Suppressor macrophage treated with lipopolysaccharide for 1 hour (primary cell): ENCODE measurements around the gene FIS1.
A peak's percentile ranks its signal among the peaks of the same experiment; 100 is the strongest.
"Not testable (repeated sequence)": the region's sequence is repeated elsewhere in the genome, so short reads cannot be mapped to it uniquely, and the experiment has no call there.

Source experiments
- DNase-seq, 3 donors: peaks; one replicate each; pipeline ENCODE4 v3.0.0-alpha.2; 2020 to 2022

Gene FIS1

DNA sequence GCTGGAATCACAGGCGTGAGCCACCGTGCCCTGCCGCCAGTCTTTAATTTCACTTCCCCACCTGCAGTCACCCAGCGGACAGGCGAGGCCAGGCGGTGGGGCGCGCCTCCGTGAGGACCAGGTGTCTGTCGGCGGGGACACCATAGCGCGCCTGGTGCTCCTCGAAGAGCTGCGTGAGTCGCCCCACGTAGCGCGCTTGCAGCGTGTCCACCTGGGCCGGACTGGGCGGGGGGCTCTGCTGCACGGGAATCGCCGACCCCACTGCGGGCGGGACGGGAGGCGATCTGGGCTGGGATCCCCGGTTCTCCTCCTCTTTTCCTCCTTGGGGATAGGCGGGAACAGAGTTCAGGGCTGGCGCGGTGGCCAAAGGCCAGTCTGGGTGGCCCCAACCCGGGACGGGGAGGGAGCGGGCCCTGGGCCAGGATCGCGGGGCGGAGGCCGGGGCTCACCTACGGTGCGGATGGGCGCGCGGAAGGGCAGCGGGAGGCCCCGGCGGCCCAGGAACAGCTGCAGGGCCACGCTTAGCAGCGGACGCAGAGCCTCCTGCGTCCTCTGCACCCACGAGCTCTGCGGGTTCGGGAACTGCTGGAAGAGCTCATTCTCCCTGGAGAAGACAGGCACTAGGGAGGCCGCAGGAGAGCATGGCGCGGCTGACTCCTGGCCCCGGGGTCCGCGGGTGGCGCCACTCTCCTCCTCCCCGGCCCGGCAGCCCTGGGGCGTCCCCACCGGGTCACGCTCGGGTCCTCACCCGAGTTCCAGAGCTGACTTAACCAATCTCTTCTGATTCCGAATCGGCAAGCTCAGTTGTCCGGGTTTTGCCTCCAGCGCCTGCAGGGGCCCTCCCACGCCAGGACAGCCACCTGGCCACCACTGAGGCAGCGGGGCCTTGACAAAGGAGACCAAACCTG, 42.9 kb downstream of the FIS1 start:
- DNase-seq = no peak

DNA sequence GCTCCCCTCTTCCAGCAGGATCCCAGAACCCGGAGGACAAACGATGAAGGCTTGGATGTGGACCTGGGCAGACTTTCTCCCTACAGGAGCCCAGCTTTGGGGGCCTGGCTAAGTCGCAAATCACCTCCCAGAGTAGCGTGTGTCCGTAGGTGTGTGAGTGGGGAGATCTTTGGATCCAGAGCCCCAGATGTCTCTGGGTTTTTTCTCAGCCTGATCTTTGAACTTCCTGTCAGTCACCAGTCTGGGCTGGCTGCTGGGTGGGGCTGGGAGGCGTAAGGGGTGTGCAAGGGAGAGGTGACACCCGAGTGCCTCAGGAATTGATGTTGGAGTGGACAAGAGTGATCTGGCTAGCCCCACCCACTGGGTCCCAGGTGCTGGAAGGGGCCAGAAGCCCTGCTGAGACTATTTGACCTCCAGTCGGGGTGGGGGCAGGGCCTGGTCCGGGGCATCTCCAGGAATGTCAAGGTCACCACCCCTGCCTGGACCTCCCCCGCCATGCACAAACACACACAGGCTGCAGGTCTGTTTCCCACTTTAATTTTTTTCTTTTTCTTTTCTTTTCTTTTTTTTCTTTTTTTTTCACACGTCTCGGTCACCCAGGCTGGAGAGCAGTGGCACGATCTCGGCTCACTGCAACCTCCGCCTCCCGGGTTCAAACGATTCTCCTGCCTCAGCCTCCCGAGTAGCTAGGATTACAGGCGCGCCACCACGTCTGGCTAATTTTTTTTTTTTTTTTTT, 43.9 kb downstream of the FIS1 start, which contains the start of gene MOGAT3:
Gene MOGAT3, minus strand, starts transcription at position 175 of the 738 bp plus-strand sequence. CDS start 182 bp downstream, outside the sequence.
- peak in 1 of 3 donors; percentile 26 for DNase-seq

GRCh38 chr7:101200504-101200861, 44.4 kb downstream of the FIS1 start:
- DNase-seq = no peak

GRCh38 chr7:101199522-101199921, 45.4 kb downstream of the FIS1 start:
- DNase-seq = not testable (repeated sequence)

- DNase-seq = no peak
These were observed 46.4 kb downstream of the FIS1 start for GRCh38 chr7:101198476-101198875.

DNA sequence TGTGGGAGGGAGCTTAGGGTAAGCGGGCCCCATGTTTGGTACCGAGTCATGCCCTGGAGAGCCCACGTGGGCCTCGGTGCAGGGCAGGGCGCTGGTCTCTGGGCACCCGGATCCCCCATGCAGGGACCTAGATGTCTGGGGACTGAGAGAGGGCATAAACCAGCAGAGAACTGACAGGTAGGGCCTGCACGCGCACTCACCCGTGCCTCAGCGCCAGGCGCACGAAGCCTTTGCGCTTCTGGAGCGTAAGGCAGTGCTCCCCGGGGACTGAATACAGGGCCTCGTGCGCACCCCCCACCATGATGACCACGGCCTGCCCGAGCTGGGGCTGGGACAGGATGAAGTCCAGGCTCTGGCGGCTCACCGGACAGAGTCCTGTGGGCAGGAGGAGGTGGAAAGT, 46.9 kb downstream of the FIS1 start:
- no peak for DNase-seq

GRCh38 chr7:101195884-101196283, 49.0 kb downstream of the FIS1 start:
- DNase-seq = no peak
